Measurements from ENCODE around the gene MAML2. TPM values are rescaled to one million over a fixed set of nuclear protein-coding genes. Genes with fewer than 3 reads are reported as not detected.

MAML2 gene
- total and polyA plus RNA-seq, 2 donors: 7.9 to 9.8 TPM

DNA sequence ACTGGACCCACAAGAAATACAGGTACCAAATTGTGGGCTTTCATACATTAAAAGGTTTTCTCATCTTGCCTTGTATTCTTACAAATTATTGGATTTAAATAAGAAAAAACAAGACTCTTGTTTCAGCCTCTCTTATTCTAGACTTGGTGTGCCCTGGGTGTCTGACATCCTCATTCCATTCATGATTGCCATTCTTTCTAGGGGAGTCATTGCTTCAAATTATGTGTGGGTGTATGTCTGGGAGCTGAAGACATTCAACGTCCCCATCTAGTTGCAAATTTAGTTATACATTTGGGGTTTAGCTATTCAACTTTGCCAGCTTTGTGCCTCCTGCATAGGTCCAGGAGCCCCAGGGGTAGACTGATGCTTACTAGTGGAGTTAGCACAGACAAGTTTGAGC lies 18.1 kb downstream of the MAML2 start:
- DNase-seq (ENCODE audit: low read depth in 6 of 9, low spot score in 9 of 9): no peak
- peak overlapping the region in 1 of 2 donors; percentile 40 for H3K27ac ChIP-seq (ENCODE audit: low read depth in 1 of 2, low read length in 1 of 2)
- H3K4me1 ChIP-seq (ENCODE audit: control insufficient read depth in 2 of 2, insufficient read depth in 2 of 2, low read length in 2 of 2): peaks cover 0 to 3% of the 10 kb centered on the region in 2 donors
- H3K4me3 ChIP-seq (ENCODE audit: low read length in 2 of 2): no peak overlapping the region
- no peaks in the 10 kb centered on the region for H3K27me3 ChIP-seq (ENCODE audit: control insufficient read depth in 2 of 2, insufficient read depth in 1 of 2, low read length in 1 of 2)
- H3K9me3 ChIP-seq (ENCODE audit: control insufficient read depth in 2 of 2, insufficient read depth in 1 of 2, low read length in 1 of 2): no peaks in the 10 kb centered on the region
- no peaks in the 10 kb centered on the region for H3K36me3 ChIP-seq (ENCODE audit: control insufficient read depth in 2 of 2, insufficient read depth in 2 of 2, low read length in 1 of 2)
- WGBS: 86% methylated on average over 1 of the region's 1 CpG

- DNase-seq (ENCODE audit: low read depth in 6 of 9, low spot score in 9 of 9): no peak
- H3K27ac ChIP-seq (ENCODE audit: low read depth in 1 of 2, low read length in 1 of 2): no peak overlapping the region
- no peaks in the 10 kb centered on the region for H3K36me3 ChIP-seq (ENCODE audit: control insufficient read depth in 2 of 2, insufficient read depth in 2 of 2, low read length in 1 of 2)
- peaks cover 0 to 3% of the 10 kb centered on the region in 2 donors for H3K4me1 ChIP-seq (ENCODE audit: control insufficient read depth in 2 of 2, insufficient read depth in 2 of 2, low read length in 2 of 2)
- H3K9me3 ChIP-seq (ENCODE audit: control insufficient read depth in 2 of 2, insufficient read depth in 1 of 2, low read length in 1 of 2): no peaks in the 10 kb centered on the region
- 98% methylated on average over 6 of the region's 6 CpGs for WGBS
- H3K27me3 ChIP-seq (ENCODE audit: control insufficient read depth in 2 of 2, insufficient read depth in 1 of 2, low read length in 1 of 2): no peaks in the 10 kb centered on the region
- no peak overlapping the region for H3K4me3 ChIP-seq (ENCODE audit: low read length in 2 of 2)
These were observed 19.4 kb downstream of the MAML2 start for GRCh38 chr11:96323642-96323985.

- WGBS: 98% methylated on average over 10 of the region's 10 CpGs
- no peak for DNase-seq (ENCODE audit: low read depth in 6 of 9, low spot score in 9 of 9)
- H3K36me3 ChIP-seq (ENCODE audit: control insufficient read depth in 2 of 2, insufficient read depth in 2 of 2, low read length in 1 of 2): no peaks in the 10 kb centered on the region
- H3K27ac ChIP-seq (ENCODE audit: low read depth in 1 of 2, low read length in 1 of 2): no peak overlapping the region
- no peaks in the 10 kb centered on the region for H3K27me3 ChIP-seq (ENCODE audit: control insufficient read depth in 2 of 2, insufficient read depth in 1 of 2, low read length in 1 of 2)
- H3K4me3 ChIP-seq (ENCODE audit: low read length in 2 of 2): no peak overlapping the region
- H3K4me1 ChIP-seq (ENCODE audit: control insufficient read depth in 2 of 2, insufficient read depth in 2 of 2, low read length in 2 of 2): peaks cover 0 to 3% of the 10 kb centered on the region in 2 donors
- no peaks in the 10 kb centered on the region for H3K9me3 ChIP-seq (ENCODE audit: control insufficient read depth in 2 of 2, insufficient read depth in 1 of 2, low read length in 1 of 2)
These were observed 20.0 kb downstream of the MAML2 start for GRCh38 chr11:96322775-96323641.

DNA sequence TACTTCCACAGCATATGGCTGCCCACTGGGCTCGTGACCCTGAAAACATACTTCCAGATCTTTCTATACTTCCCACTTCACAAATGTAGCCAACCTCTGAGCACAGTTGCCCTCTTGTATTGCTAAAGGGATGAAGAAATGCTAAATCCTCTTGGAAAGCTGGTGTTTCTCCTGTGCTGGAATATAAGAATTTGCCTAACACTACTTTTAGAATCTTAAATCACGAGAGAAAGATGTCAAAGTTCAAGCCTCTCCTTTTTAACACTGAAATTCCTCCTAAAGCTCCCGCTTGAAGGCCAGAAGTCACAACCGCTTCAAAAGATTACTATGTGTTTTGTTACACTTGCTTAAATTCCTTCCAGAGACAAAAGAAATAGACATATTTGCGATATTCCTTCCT lies 21.9 kb downstream of the MAML2 start:
- no peaks in the 10 kb centered on the region for H3K9me3 ChIP-seq (ENCODE audit: control insufficient read depth in 2 of 2, insufficient read depth in 1 of 2, low read length in 1 of 2)
- WGBS: 99% methylated on average over 5 of the region's 5 CpGs
- no peak overlapping the region for H3K27ac ChIP-seq (ENCODE audit: low read depth in 1 of 2, low read length in 1 of 2)
- no peak overlapping the region for H3K4me3 ChIP-seq (ENCODE audit: low read length in 2 of 2)
- DNase-seq (ENCODE audit: low read depth in 6 of 9, low spot score in 9 of 9): no peak
- no peaks in the 10 kb centered on the region for H3K27me3 ChIP-seq (ENCODE audit: control insufficient read depth in 2 of 2, insufficient read depth in 1 of 2, low read length in 1 of 2)
- peaks cover 4 to 5% of the 10 kb centered on the region in 2 donors for H3K4me1 ChIP-seq (ENCODE audit: control insufficient read depth in 2 of 2, insufficient read depth in 2 of 2, low read length in 2 of 2)
- no peaks in the 10 kb centered on the region for H3K36me3 ChIP-seq (ENCODE audit: control insufficient read depth in 2 of 2, insufficient read depth in 2 of 2, low read length in 1 of 2)

DNA sequence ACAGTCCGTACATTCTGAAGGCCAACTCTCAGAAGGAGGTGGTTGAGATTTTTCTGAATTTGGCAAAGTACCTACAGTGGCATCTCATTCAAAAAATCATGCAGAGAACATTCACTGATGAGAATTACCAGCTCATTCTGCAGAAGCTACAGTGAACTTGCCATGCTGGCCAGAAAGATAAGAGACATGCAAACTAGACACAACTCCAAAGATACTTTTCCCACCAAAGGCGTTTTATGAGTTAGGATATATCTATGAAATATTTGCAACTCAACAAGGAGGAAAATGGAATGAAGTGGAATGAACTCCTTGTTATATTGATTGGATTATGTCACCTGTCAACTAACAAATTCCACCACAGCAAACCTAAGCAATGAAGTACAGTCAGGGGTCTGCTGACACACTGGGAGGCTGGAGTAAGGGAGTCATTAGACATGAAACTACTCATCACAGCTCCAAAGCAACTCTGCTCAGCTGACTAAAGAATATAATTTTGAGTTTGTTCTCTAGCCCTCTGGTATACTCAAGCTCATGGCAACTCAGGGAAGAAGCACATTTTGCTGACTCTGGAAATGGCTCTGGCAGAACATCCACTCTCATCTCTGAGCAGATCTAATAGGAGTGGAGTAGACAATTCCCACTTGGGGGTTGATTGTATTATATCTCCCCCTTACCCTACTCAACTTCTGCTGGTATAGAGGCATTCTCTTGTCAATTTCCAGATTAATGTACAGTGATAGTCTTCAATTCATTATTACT lies 22.9 kb downstream of the MAML2 start:
- no peaks in the 10 kb centered on the region for H3K27me3 ChIP-seq (ENCODE audit: control insufficient read depth in 2 of 2, insufficient read depth in 1 of 2, low read length in 1 of 2)
- H3K4me1 ChIP-seq (ENCODE audit: control insufficient read depth in 2 of 2, insufficient read depth in 2 of 2, low read length in 2 of 2): peaks cover 4 to 5% of the 10 kb centered on the region in 2 donors
- no peak for DNase-seq (ENCODE audit: low read depth in 6 of 9, low spot score in 9 of 9)
- no peak overlapping the region for H3K27ac ChIP-seq (ENCODE audit: low read depth in 1 of 2, low read length in 1 of 2)
- H3K4me3 ChIP-seq (ENCODE audit: low read length in 2 of 2): no peak overlapping the region
- no peaks in the 10 kb centered on the region for H3K9me3 ChIP-seq (ENCODE audit: control insufficient read depth in 2 of 2, insufficient read depth in 1 of 2, low read length in 1 of 2)
- WGBS: 95% methylated on average over 2 of the region's 2 CpGs
- no peaks in the 10 kb centered on the region for H3K36me3 ChIP-seq (ENCODE audit: control insufficient read depth in 2 of 2, insufficient read depth in 2 of 2, low read length in 1 of 2)

DNA sequence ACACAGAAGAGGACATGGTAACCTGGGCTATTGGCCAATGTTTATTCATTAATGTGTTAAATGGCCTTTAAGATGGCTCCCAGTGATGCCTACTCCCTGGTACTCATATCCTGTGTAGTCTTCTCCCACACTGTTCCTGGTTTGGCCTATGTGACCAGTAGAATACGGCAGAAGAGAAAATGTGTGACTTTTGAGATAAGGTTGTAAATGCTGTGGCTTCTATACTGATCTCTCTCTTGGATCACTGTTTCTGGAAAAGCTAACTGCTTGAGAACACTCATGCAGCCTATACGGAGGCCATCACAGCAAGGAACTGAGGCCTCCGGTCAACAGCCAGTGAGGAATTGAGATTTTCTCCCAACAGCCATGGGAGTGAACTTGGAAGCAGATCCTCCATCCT lies 24.1 kb downstream of the MAML2 start:
- peaks cover 6 to 8% of the 10 kb centered on the region in 2 donors for H3K4me1 ChIP-seq (ENCODE audit: control insufficient read depth in 2 of 2, insufficient read depth in 2 of 2, low read length in 2 of 2)
- no peak overlapping the region for H3K27ac ChIP-seq (ENCODE audit: low read depth in 1 of 2, low read length in 1 of 2)
- no peak overlapping the region for H3K4me3 ChIP-seq (ENCODE audit: low read length in 2 of 2)
- WGBS: 96% methylated on average over 3 of the region's 3 CpGs
- no peaks in the 10 kb centered on the region for H3K9me3 ChIP-seq (ENCODE audit: control insufficient read depth in 2 of 2, insufficient read depth in 1 of 2, low read length in 1 of 2)
- DNase-seq (ENCODE audit: low read depth in 6 of 9, low spot score in 9 of 9): no peak
- no peaks in the 10 kb centered on the region for H3K36me3 ChIP-seq (ENCODE audit: control insufficient read depth in 2 of 2, insufficient read depth in 2 of 2, low read length in 1 of 2)
- no peaks in the 10 kb centered on the region for H3K27me3 ChIP-seq (ENCODE audit: control insufficient read depth in 2 of 2, insufficient read depth in 1 of 2, low read length in 1 of 2)

DNA sequence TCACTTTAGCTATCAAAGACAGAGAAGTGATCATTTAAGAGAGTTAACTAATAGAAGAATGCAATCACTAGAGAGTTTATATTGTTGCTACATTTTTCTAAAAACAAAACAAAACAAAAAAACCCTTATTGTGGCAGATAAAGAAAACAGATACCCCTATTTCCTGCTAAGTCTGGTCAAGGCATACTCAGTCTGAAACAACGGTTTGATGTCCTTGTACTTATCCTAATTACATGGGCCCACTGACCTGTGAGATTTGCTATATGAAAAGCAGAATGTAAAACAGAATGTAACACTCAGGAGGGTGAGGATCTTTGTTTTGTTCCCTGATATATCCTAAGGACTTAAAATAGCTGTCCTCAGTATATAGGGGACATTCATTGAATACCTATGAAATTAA lies 24.6 kb downstream of the MAML2 start:
- Histone ChIP-seq H3K36me3 (ENCODE audit: control insufficient read depth in 2 of 2, insufficient read depth in 2 of 2, low read length in 1 of 2) (no peaks in the 10 kb centered on the region), H3K9me3 (ENCODE audit: control insufficient read depth in 2 of 2, insufficient read depth in 1 of 2, low read length in 1 of 2) (no peaks in the 10 kb centered on the region), H3K4me1 (ENCODE audit: control insufficient read depth in 2 of 2, insufficient read depth in 2 of 2, low read length in 2 of 2) (peaks cover 6 to 8% of the 10 kb centered on the region in 2 donors), H3K27me3 (ENCODE audit: control insufficient read depth in 2 of 2, insufficient read depth in 1 of 2, low read length in 1 of 2) (no peaks in the 10 kb centered on the region), H3K4me3 (ENCODE audit: low read length in 2 of 2) (no peak overlapping the region), H3K27ac (ENCODE audit: low read depth in 1 of 2, low read length in 1 of 2) (no peak overlapping the region)
- DNase-seq (ENCODE audit: low read depth in 6 of 9, low spot score in 9 of 9): no peak
- WGBS: 91% methylated on average over 1 of the region's 1 CpG

- WGBS: 99% methylated on average over 2 of the region's 2 CpGs
- DNase-seq (ENCODE audit: low read depth in 6 of 9, low spot score in 9 of 9): no peak
- H3K36me3 ChIP-seq (ENCODE audit: control insufficient read depth in 2 of 2, insufficient read depth in 2 of 2, low read length in 1 of 2): no peaks in the 10 kb centered on the region
- H3K27me3 ChIP-seq (ENCODE audit: control insufficient read depth in 2 of 2, insufficient read depth in 1 of 2, low read length in 1 of 2): no peaks in the 10 kb centered on the region
- peaks cover 6 to 8% of the 10 kb centered on the region in 2 donors for H3K4me1 ChIP-seq (ENCODE audit: control insufficient read depth in 2 of 2, insufficient read depth in 2 of 2, low read length in 2 of 2)
- no peak overlapping the region for H3K27ac ChIP-seq (ENCODE audit: low read depth in 1 of 2, low read length in 1 of 2)
- H3K4me3 ChIP-seq (ENCODE audit: low read length in 2 of 2): no peak overlapping the region
- no peaks in the 10 kb centered on the region for H3K9me3 ChIP-seq (ENCODE audit: control insufficient read depth in 2 of 2, insufficient read depth in 1 of 2, low read length in 1 of 2)
These were observed 25.0 kb downstream of the MAML2 start for GRCh38 chr11:96317985-96318384.

GRCh38 chr11:96317571-96317970 lies 25.4 kb downstream of the MAML2 start:
- Histone ChIP-seq H3K27me3 (ENCODE audit: control insufficient read depth in 2 of 2, insufficient read depth in 1 of 2, low read length in 1 of 2) (no peaks in the 10 kb centered on the region), H3K4me1 (ENCODE audit: control insufficient read depth in 2 of 2, insufficient read depth in 2 of 2, low read length in 2 of 2) (peaks cover 6 to 8% of the 10 kb centered on the region in 2 donors), H3K36me3 (ENCODE audit: control insufficient read depth in 2 of 2, insufficient read depth in 2 of 2, low read length in 1 of 2) (no peaks in the 10 kb centered on the region), H3K27ac (ENCODE audit: low read depth in 1 of 2, low read length in 1 of 2) (peak overlapping the region in 1 of 2 donors; percentile 15), H3K9me3 (ENCODE audit: control insufficient read depth in 2 of 2, insufficient read depth in 1 of 2, low read length in 1 of 2) (no peaks in the 10 kb centered on the region), H3K4me3 (ENCODE audit: low read length in 2 of 2) (no peak overlapping the region)
- 86% methylated on average over 2 of the region's 2 CpGs for WGBS
- DNase-seq (ENCODE audit: low read depth in 6 of 9, low spot score in 9 of 9): no peak

All from thymus (tissue), 11 donors.